Dedifferentiated amniotic fluid mesenchymal stem cell (primary cell): Measurements from ENCODE around the gene INTS11.

Experiments used
- DNase-seq: peaks from one replicate; pipeline ENCODE4 v3.0.0-alpha.2; 2016; ENCODE audit errors: extremely low spot score

INTS11 gene

DNA sequence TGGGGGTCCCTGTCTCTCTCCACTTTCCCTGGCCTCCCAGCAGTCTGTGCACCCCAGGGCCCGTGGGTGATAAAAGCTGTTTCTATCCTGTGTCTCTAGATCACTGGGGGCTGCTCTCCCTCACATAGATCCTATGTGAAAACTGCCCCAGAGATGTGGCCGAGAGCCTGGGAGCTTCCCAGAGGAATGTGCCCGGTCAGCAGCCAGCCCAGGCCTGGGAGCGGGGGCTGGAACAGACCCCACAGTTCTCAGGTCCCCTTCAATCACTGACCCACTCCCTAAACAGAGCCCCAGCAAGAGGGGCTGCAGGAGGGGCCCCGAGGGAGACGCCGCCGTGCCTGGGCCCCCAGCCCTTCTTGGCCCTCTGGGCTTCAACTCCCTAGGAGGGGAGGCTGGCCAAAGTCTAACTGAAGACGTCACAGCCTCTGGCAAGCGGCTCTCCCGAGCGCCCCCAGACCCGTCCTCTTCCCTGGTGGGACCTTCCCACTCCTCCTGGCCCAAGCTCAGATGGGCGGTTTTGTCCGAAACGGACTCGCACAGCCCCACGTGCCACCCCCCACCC lies 33.5 kb upstream of the INTS11 start:
- DNase-seq, result no peak

DNA sequence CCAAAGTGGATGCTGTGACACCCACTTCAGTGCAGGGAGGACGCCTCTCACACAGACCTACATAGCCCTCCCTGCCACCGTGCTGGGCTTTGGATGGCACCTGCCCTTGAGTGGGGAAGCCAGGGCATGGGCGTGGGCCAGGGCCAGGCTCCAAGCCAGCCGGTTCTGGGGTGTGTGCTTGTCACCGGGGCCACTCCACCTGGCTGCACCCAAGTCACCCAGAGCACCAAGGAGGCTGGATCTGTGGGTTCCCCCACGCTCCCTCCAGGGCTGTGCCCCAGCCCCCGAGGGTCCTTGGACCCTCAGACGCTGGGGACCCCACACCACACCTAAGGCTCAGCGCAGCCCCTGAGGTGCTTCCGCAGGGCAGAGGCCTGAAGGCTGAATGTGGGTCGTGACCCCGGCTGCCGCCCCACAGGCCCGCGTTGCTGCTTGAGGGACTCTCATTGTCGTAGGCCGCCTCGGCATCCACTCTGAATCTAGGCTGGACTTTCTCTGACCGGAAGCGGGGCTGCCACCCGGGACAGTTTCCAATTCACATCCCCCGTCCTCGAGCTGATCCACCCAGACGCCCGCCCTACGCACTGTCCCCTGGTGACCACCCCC lies 32.4 kb upstream of the INTS11 start:
- no peak for DNase-seq

DNA sequence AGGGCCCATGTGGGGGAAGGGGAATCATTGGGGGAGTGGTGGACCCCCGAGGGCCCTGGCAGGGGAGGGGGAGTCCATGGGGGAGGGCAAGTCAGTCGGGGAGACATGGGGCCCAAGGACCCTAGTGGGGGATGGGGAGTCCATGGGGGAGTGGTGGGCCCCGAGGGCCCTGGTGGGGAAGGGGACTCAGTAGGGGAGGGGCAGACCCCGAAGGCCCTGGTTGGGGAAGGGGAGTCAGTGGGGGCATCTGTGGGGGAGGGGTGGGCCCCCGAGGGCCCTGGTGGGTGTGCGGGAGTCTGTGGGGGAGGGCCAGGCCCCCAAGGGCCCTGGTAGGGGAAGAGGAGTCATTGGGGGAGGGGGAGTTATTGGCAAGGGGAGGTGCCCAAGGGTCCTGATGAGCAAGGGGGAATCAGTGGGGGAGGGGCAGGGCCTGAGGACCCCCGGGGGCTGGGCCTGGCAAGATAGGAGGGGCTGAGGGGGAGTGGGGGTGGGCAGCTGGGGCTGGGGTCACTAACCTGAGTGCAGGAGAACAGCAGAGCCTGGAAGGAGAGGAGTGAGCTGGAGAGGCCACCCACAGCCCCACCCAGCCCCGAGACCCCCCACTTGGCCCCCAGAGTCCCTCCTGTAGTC lies 31.8 kb upstream of the INTS11 start:
- no peak for DNase-seq

DNA sequence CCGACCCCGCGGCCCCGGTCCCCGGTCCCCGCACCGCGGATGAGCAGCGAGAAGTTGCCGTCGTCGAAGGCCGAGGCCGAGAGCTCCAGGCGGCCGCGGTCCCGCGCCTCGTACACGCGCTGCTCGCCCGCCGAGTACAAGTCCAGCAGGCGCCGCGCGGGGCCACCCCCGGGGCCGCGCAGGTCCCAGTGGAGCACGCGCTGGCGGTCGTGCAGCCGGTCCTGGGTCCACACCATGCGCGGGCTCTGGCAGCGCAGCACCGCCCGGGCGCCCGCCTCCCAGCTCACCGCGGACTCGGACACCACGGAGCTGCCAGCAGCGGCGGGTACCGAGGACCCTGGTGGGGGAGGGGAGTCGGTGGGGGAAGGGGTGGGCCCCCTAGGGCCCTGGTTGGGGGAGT lies 31.0 kb upstream of the INTS11 start:
- no peak for DNase-seq

DNA sequence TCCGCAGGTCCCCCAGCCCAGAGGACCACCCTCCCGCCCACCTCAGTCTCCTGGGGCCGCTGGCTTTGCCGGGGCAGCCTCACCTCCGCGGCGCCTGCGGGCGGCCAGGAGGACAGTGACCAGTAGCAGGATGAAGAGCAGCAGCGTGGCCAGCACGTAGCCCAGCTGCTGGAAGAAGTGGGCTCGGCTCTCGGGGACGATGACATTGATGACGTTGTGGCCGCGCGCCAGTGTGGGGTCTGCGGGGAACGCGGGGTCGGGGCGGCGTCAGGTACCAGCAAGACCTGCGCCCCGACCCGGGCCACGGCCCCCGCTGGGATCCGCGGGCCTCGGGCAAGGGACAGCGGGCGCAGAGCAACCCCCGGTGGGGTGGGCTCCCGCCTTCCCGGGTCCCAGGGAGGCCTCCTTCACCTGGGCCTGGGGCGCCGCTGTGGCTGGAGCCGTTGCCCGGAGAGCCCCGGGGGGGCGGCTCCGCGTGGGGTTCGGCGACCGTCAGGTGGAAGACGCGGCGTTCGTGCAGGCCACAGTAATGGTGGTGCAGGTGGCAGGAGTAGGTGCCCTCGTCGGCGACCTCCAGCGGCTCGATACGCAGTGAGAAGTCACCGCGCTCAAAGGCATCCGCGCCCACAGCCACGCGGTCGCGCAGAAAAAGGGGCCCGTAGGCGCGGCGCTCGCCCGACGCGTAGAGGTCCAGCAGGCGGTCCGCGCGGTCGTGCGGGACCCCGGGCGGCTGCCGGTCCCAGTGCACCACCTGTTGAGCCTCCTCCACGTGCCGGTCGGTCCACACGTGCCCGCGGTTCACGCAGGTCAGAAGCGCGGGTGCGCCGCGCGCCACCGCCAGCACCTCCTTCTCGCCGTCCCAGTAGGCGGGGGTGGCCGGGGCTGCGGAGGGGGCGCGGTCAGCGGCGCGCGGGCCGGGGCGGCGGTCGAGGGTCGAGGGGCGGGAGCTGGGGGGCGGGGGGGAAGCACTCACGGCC lies 30.1 kb upstream of the INTS11 start:
- DNase-seq, result no peak

DNA sequence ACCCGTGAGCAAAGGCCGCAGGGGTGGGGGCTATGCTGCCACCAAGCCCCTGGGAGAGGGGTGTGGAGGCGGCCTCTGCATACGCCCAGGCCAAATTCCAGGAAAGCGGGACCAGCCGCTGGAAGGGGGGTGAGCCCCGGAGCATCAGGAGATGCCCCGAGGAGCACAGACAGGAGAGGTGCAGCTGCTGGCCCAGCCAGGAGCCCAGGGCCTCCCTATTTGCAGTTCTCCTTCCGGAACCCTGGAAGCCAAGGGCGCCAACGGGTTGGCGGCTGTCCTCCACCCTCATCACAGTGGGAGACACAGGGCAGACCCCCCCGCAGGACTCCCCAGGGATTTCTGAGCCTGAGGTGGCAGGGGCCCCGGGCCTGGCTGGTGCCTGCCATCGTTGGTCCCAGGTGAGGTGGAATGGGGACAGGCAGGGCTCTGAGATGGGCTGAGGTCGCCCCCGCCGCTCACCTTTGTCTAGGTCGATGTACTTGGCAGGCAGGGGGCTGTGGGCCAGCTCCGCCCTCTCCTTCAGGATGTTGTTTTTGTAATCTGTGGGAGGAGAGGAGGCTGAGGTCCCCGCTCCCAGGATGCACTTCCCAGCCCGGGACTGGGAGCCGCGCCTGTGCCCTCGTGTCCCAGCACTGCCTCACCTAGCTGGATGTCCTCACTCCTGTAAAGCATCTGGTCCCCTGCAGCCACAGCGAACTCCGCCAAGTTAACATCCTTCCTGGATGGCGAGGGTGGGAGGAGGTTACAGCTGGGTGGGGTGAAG lies 29.1 kb upstream of the INTS11 start:
- no peak for DNase-seq

DNA sequence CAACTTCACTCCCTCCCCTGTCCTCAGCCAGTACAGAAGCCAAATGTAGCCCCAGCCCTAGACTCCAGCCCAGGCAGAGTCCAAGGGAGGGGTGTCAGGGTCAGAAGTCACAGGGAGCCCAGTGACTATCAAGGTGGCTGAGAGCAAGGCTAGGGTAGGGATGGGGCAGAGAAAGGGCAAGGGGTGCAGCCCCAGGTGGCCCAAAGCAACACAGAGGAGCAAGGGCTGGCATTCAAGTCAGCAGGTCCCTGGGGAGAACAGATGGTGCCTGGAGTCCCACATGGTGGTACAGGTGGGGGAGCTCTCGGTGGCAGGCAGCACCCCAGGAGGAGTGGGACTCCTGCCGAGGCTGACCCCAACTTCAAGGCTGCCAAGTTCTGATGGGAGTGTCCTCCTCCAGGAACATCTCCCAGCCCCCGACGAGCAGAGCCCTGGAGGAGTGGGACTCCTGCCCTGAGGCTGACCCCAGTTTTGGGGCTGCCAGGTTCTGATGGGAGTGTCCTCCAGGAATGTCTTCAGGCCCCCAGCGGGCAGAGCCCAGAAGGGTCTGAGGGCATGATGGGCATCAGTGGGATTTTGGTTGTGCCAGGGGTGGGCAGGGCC lies 28.4 kb upstream of the INTS11 start:
- DNase-seq, result no peak

DNA sequence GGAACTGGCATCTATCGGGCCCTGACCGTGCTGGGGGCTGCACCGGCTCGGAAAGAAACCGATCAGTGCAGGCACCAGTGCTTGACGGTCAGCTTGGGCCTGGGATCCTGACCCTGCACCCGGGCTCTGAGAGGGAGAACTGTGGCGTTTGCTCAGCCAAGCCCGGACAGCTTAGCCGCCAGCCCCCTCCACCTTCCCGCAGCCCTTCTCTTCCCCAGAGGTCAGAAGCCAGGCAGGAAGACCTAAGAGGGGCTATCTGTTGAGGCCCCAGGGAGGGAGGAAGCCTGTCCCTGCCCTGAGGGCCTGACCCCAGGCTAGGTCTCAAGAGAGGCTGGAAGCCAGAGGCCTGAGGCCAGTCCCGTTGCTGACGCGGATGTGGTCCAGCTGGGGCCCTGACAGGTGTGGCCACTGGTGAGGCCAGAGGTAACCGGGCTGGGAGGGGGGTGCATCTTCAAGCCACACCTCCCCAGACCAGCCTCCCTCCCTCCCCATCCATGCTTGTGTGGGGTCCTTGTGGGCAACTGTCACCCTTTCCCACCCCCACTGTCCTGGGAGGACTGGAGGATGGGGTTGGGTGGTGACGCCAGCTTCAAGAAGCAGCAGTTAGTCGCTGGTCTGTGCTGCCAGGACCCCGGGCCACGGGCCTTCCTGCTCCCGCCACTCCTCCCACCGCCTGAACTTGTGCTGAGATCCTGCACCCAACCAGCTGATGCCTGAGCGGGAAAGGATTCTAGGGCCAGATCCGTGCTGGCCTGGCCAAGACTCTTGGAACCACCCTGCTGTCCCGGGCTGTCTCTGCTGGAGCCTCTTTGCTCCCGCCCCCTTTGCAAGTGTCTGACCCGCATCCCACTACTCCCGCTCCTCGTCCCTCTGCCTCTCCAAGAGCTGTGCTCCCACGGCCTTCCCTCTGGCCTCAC lies 27.3 kb upstream of the INTS11 start:
- no peak for DNase-seq

DNA sequence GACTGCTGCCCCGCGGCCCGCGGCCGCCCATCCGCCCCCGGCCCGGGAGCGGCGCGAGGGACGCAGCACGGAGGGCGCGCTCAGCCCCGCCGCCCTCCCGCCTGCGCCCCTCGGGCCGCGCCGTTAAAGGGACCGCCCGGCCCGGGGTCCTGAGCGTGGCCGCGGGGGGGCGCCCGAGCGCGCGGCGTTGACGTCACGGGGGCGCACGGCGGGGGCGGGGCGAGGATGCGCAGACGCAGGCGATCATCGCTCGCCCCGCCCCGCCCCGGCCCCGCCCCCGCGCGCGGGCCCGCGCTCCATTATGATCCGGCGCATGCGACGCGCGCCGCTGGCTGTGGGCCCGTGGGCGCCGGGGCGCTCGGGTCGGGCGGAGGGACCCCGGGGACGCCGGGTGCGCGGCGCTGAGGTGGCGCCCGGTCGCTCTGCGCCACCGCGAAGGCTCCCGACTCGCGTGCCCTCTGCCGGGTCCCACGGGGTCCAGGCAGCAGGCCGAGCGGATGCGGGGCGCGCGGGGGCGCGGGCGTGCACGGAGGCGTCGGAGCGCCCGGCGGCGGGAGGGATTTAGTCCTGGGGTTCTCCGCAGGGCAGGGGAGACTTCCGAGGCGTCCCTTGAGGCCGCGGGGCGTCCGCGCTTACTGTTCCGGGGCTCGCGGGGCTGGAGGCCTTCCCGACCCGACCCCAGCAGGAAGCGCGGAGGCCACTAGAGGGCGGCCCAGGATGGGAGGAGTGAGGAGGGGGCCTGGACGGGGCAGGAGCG lies 25.0 kb upstream of the INTS11 start, which contains the start of gene DVL1:
Gene DVL1, minus strand, starts transcription at position 163 of the 757 bp plus-strand sequence. CDS start 353 bp downstream, outside the sequence.
- DNase-seq, result peak; percentile 44

DNA sequence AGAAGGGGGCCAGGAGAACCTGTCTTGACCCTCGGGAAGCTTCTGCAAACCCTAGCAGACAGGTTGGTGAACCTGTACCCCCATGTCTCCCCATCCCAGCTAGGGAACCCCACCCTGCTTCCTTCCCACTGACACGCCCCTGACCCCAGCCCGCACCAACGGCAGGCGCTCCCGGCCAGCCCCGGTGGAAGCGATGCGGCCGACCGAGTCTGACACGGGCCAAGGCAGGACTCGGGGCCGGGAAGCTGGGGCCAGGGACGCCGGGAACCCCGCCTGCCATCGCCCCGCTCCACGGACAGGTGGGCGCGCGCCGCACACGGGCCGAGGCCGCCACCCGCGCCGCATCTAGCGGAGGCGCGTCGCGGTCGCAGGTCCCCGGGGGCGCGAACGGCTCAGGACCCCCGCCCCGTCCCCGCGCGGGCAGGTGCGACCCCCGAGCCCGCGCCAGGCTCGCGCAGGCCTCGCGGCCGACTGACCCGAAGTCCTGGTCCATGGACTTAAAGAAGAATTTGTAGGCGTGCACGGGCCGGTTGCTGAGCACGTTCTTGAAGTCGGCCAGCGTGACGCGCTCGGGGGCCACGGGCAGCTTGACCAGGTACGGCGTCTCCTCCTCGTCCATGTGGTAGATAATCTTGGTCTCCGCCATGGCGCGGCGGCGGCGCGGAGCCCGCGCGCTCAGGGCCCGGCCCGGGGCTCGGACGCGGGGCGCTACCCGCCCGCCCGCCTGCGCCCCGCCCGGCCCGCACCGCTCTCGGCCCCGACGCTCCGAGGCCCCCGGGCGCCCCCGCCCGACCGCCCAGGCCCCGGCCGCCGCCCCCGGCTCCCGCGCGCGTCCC lies 24.2 kb upstream of the INTS11 start:
- no peak for DNase-seq

DNA sequence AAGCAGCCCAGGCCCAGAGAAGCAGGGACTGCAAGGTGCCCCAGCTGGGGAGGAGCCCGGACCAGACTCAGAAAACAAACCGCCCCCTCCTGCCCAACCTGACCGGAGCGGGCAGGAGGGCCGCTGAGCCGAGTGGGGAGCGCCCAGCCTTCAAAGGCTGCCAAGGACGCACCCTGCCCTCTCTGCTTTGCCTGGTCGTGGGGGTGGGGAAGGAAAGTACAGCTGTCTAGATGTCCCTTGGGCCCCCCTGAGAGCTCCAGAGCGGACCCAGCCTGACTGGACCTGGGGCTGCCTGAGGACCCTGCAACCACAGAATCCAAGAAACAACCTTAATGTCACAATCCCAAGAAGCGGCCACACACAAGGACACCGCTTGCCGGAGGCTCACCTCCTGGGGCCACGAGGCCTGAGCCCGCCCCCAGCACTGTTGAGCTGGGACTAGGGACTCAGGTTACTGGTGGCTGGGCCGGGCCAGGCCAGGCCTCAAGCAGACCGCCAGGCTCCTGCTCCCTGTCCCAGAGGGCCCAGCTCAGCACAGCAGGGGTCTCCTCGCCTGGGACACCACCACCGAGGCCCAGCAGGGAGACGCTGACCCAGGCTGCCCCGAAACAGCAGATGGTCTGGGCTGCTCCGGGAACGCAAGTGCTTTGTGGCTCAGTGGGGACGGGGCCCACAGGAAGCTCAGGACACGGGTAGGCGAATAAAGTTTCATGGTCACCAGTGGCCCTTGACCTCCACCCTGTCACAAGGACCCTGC lies 23.4 kb upstream of the INTS11 start:
- no peak for DNase-seq

DNA sequence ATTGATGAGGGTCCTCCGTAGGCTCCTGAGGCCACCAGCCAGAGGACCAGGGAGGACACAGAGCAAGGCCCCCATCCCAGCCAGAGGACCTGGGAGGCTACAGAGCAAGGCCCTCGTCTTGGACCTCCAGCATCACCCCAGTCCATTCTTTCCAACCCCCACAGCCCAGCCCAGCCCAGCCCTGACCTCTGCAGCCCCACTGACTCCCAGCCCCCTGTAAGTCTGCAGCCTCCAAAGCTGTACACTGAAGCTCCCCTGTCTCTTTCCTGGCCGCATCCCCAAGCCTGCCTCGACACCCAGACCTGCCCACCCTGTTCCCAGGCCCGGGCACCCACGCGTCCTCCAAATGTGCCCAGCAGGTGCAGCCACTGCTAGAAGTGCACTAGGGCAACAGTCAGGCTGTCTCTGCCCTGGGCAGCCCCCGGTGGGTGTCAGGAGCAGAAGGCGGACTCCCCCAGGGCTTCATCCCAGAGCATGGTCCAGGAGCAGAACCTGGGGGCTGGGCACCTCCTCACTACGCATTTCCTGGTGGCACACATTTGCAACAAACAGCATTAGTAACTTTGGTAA lies 22.7 kb upstream of the INTS11 start:
- no peak for DNase-seq

DNA sequence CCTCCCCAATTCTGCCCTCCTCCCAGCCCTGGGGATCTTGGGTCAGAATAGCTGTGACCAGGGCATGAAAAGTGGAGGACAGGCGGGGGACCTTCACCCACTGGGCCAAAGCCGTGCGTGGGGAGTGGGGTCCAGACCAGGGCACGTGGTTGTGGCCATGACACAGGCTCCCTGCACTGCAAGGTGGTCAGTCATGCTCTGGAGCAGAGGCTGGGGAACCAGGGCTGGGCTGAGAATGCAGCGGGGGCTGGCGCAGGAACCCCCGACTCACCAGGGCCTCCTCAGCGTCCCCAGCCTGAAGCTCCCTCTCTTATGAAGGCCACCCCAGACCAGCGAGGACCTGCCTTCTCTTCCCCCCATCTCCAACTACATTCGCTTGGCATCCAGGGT lies 22.0 kb upstream of the INTS11 start:
- DNase-seq, result no peak

DNA sequence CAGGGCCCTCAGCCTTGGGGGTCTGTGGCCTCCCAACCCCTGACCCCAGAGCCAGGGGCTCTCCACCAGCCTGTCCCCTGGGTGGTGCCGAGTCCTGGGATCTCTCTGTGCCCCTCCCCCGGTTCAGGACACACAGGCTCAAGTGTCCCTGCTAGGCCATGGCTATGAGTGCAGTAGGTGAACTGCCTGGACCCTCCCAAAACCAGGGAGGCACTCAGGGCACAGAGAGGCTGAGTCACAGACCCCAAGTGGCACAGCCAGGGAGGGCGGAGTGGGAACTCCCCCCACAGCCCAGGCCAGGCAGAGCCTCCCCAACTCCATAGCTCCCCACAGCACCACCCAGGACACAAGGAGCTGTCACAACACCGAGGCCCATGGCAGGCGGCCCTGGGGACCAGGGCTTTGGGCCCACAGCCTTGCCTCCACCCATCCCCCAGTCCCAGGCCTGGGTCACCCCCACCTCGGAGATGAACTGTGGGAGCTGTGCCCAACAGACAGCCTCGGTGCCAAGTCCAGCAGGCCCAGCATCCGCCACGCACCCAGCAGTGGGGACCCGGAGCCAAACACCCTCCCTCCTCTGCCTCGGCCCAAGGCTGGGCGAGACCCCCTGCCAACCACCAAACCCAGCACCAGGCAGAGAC lies 21.5 kb upstream of the INTS11 start:
- no peak for DNase-seq

DNA sequence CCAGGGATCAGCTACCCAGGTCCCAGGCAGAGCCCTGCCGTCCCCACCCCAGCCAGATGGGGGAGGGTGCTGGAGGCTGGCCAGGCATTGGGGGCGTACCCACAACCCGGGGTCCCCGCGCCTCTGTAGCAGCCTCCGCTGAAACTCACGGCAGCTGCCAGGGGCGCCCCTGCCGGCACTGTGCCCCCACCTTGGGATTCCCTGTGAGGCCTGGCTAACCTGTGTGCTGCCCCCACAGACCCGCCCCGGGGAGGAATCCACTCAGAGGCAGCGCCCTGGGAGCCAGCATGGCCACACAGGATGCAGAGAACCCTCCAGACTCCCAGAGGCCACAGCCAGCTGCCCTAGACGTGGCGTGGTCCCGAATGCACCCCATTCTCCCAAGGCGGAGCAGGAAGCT lies 20.9 kb upstream of the INTS11 start:
- DNase-seq, result no peak

DNA sequence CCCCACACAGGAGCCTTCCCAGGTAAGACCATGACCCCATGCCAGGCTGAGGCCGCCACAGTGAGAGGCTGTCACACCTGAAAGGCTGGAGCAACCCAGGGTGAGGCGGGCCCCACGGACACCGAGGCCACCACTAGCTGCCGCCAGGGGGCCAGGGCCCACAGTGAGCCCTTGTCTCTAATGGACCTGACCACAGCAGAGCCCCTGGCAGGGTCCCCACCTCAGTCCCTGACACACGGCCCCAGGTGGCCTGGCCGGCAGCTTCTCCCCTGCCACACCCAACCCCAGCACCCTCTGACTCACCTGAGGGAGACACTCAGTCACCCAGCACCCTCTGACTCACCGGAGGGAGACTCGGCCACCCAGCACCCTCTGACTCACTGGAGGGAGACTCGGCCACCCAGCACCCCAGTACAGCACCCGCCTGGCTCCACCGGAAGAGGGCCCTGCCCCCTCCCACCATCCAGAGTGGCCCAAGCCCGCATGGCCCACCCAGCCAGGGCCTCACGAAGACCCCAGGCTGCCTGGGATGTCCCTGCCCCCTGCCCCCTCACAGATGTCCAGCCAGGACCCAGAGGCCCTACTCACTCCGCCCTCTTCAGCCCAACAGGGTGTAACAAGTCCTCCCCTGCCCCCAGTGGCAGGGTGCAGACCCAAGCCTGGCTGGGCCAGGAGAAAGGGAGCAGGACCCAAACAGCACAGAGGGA lies 20.3 kb upstream of the INTS11 start:
- no peak for DNase-seq
